Liver (tissue), 3 donors: ENCODE results near the gene C3orf20.

Experiments
- GABPA ChIP-seq, 2 donors: IDR thresholded peaks in 1 of 2; conservative IDR thresholded peaks in 1 of 2; 2 replicates each; pipeline ENCODE4 v1.6.1; 2016; ENCODE audit warnings: antibody characterized with exemption in 2 of 2, mild to moderate bottlenecking in 1 of 2, moderate library complexity in 1 of 2
- RXRA ChIP-seq, 2 donors: IDR thresholded peaks; 2 replicates each; pipeline ENCODE4 v1.6.1; 2017 to 2018; ENCODE audit warnings: antibody characterized with exemption in 2 of 2, mild to moderate bottlenecking in 1 of 2
- YY1 ChIP-seq: IDR thresholded peaks from 2 replicates; pipeline ENCODE4 v1.6.1; 2016; ENCODE audit warnings: antibody characterized with exemption, mild to moderate bottlenecking
- TF ChIP-seq, protein P1 (sequence below): fragments of 150-350 bp; IDR thresholded peaks from 2 replicates; pipeline ENCODE4 v1.5.1; 2017; ENCODE audit warnings: improper control_type of control experiment, low read depth, low read length; ENCODE audit not compliant: missing input control
- TF ChIP-seq, protein P2 (sequence below): IDR thresholded peaks from 2 replicates; pipeline ENCODE4 v1.6.1; 2016; ENCODE audit warnings: antibody characterized with exemption
- donor health status: healthy.
- donor health status: healthy.

DNA sequence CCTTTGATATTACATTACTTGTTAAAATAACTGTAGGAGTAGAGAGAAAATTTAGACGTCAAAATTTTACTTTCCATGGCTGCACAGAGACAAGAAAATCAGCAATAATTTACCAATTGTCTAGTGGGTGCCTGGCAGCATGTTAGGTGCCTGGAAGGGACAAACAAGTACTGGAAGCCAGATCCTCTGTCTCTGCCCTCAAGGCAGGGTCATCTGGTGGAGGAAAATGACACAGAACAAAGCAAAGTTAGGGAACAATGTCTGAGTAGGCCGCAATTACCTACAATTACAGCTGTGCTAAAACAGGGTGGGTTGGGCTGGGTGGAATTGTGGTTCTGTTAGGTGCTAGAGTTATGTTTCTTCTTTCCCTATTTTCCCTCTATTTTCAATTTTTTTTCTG is 16.0 kb upstream of the C3orf20 start:
- TF ChIP-seq, protein P1, sequence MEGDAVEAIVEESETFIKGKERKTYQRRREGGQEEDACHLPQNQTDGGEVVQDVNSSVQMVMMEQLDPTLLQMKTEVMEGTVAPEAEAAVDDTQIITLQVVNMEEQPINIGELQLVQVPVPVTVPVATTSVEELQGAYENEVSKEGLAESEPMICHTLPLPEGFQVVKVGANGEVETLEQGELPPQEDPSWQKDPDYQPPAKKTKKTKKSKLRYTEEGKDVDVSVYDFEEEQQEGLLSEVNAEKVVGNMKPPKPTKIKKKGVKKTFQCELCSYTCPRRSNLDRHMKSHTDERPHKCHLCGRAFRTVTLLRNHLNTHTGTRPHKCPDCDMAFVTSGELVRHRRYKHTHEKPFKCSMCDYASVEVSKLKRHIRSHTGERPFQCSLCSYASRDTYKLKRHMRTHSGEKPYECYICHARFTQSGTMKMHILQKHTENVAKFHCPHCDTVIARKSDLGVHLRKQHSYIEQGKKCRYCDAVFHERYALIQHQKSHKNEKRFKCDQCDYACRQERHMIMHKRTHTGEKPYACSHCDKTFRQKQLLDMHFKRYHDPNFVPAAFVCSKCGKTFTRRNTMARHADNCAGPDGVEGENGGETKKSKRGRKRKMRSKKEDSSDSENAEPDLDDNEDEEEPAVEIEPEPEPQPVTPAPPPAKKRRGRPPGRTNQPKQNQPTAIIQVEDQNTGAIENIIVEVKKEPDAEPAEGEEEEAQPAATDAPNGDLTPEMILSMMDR: no peak
- TF ChIP-seq GABPA (IDR thresholded peaks at IDR 0.05 in 1 of 2, conservative IDR thresholded peaks at IDR 0.05 in 1 of 2) (no peak), RXRA (IDR thresholded peaks at IDR 0.05) (no peak), YY1 (no peak)
- TF ChIP-seq, protein P2, sequence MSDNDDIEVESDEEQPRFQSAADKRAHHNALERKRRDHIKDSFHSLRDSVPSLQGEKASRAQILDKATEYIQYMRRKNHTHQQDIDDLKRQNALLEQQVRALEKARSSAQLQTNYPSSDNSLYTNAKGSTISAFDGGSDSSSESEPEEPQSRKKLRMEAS: no peak
